NCI-H524 (cell line): ENCODE results near the gene MAGEB18.

Experiments
- DNase-seq, 2 experiments: peaks; one replicate each; lab custom pipeline; 2025; lab: John Stamatoyannopoulos, UW

The MAGEB18 gene

GRCh38 chrX:26138274-26138673 lies at the start of gene MAGEB18:
Gene MAGEB18, plus strand, starts transcription at chrX:26138343. Its CDS starts 643 bp downstream, at chrX:26138986.
- no peak for DNase-seq

- no peak for DNase-seq
Measured at GRCh38 chrX:26100421-26100920, 37.7 kb upstream of the MAGEB18 start.

DNA sequence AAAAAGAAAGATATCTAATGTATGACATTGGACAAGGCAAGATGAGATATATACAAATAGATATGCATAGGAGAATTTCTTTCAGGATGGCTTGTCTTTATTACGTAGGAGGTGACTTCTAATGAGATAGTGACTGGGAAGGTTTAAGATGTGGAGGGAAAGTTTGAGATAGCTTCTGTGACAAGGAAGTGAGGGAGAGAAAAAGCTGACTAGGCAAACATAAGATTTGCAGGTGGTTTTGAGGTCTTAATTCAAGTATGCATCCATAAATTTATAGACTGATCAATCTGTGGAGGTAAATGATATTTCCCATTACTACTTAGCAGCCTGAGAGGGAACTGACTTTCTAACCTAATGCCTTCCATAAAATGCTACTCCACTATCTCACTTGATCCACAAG lies 29.0 kb upstream of the MAGEB18 start:
- DNase-seq = no peak

DNA sequence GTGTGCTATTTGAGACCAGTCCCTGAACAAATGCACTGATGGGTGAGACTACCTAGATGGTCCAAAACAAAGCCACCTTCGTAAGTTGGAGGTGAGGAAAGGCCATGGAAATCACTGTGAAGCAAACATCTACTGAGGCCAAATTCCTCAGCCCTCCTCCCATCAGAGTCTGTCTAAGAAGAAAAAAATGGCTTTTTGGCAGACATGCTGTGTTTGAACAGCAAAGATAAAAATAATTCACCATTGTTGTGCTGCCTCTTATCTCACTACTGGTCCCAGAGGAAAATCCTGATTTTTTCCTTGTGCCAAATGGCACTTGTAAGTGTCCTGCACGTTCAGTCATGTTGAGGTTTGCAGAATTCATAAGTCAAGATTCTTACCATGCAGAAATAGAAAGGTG lies 7.9 kb downstream of the MAGEB18 start:
- DNase-seq = no peak

DNA sequence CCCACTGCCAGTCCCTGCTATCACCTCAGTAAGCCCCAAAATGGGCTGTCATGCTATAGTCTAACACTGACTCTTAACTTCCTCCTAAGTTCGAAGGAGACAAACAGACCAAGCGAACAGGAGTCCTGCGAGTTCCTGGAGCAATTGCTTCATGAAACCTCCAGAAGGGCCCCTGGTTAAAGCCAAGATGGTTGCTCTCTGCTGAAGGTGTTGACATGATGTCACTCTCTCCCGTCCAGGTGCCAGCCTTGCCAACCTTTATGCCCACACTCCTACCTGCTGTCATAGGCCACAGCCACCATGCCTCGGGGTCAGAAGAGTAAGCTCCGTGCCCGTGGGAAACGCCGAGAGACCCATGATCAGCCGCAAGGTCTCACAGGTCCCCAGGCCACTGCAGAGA lies 22.2 kb downstream of the MAGEB18 start, which contains the start of gene MAGEB6B:
Gene MAGEB6B, plus strand, starts transcription at position 301 of the 400 bp plus-strand sequence. Its CDS starts 0 bp downstream, at position 301.
- no peak for DNase-seq
